ENCODE results near the gene VEPH1. TPM values are rescaled to one million over a fixed set of nuclear protein-coding genes. Genes with fewer than 3 reads are reported as not detected.

The VEPH1 gene
- total and polyA plus RNA-seq, 2 donors from 2014 or later, result 17.8 to 29.2 TPM

DNA sequence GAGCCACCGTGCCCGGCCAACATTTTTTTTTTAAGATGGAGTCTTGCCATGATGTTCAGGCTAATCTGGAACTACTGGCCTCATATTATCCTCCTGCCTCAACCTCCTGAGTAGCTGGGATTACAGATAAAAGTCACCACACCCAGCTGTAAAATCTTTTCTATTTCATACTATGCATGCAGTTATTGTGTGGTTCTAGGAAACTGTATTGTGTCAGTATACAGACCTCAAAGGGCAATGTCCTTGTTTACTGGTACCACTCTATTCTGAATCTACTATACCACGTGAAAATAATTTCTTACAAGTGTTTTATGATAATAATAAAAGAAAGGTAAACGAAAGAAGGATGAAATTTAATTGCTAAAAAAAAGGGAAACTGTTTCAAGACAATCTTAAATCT is 190.0 kb downstream of the VEPH1 start:
- Histone ChIP-seq H3K9ac (ENCODE audit: low read length in 3 of 3) (no peak overlapping the region), H3K27ac (ENCODE audit: low read depth in 2 of 2, low read length in 2 of 2) (no peak overlapping the region), H3K9me3 (ENCODE audit: control insufficient read depth in 2 of 3, insufficient read depth in 1 of 3, low read length in 3 of 3) (no peaks in the 10 kb centered on the region), H3K4me1 (ENCODE audit: control insufficient read depth in 2 of 3, insufficient read depth in 2 of 3, low read depth in 1 of 3, low read length in 3 of 3) (no peaks in the 10 kb centered on the region), H3K36me3 (ENCODE audit: control insufficient read depth in 2 of 3, insufficient read depth in 3 of 3, low read length in 3 of 3) (no peaks in the 10 kb centered on the region), H3K4me3 (ENCODE audit: low read length in 3 of 3) (no peak overlapping the region), H3K27me3 (ENCODE audit: control insufficient read depth, insufficient read depth, low read length) (no peaks in the 10 kb centered on the region)
- no peak for FAIRE-seq
- intact Hi-C loops (cut with DNase I), result no loop called here
- DNase-seq, result no peak
- TF ChIP-seq, protein P1, sequence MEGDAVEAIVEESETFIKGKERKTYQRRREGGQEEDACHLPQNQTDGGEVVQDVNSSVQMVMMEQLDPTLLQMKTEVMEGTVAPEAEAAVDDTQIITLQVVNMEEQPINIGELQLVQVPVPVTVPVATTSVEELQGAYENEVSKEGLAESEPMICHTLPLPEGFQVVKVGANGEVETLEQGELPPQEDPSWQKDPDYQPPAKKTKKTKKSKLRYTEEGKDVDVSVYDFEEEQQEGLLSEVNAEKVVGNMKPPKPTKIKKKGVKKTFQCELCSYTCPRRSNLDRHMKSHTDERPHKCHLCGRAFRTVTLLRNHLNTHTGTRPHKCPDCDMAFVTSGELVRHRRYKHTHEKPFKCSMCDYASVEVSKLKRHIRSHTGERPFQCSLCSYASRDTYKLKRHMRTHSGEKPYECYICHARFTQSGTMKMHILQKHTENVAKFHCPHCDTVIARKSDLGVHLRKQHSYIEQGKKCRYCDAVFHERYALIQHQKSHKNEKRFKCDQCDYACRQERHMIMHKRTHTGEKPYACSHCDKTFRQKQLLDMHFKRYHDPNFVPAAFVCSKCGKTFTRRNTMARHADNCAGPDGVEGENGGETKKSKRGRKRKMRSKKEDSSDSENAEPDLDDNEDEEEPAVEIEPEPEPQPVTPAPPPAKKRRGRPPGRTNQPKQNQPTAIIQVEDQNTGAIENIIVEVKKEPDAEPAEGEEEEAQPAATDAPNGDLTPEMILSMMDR (IDR thresholded peaks at IDR 0.05; ENCODE audit: borderline replicate concordance, extremely low read depth, insufficient read depth), result no peak

DNA sequence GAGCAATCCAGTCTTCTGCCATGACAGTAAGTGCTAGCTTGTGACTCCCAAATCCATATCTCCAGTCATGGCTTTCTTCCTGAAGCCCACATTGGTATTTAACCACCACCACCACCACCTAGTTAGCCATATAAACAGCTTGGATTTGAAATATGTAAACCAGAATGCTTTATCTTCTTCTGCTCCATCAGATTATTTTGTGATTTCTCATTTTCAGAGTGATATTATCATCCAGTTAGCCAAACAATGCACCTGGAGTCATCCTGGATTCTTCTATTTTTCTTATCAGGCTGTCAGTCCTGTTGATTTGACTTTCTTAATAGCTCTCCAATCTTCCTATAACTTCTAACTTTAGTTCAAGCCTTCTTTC is 190.9 kb downstream of the VEPH1 start:
- H3K27me3 ChIP-seq (ENCODE audit: control insufficient read depth, insufficient read depth, low read length), result no peaks in the 10 kb centered on the region
- H3K9ac ChIP-seq (ENCODE audit: low read length in 3 of 3), result no peak overlapping the region
- no peak for DNase-seq
- intact Hi-C loops (cut with DNase I), result no loop called here
- no peaks in the 10 kb centered on the region for H3K36me3 ChIP-seq (ENCODE audit: control insufficient read depth in 2 of 3, insufficient read depth in 3 of 3, low read length in 3 of 3)
- no peaks in the 10 kb centered on the region for H3K4me1 ChIP-seq (ENCODE audit: control insufficient read depth in 2 of 3, insufficient read depth in 2 of 3, low read depth in 1 of 3, low read length in 3 of 3)
- TF ChIP-seq, protein P1 (IDR thresholded peaks at IDR 0.05; ENCODE audit: borderline replicate concordance, extremely low read depth, insufficient read depth), result no peak
- FAIRE-seq, result no peak
- H3K9me3 ChIP-seq (ENCODE audit: control insufficient read depth in 2 of 3, insufficient read depth in 1 of 3, low read length in 3 of 3), result no peaks in the 10 kb centered on the region
- H3K4me3 ChIP-seq (ENCODE audit: low read length in 3 of 3), result no peak overlapping the region
- no peak overlapping the region for H3K27ac ChIP-seq (ENCODE audit: low read depth in 2 of 2, low read length in 2 of 2)

DNA sequence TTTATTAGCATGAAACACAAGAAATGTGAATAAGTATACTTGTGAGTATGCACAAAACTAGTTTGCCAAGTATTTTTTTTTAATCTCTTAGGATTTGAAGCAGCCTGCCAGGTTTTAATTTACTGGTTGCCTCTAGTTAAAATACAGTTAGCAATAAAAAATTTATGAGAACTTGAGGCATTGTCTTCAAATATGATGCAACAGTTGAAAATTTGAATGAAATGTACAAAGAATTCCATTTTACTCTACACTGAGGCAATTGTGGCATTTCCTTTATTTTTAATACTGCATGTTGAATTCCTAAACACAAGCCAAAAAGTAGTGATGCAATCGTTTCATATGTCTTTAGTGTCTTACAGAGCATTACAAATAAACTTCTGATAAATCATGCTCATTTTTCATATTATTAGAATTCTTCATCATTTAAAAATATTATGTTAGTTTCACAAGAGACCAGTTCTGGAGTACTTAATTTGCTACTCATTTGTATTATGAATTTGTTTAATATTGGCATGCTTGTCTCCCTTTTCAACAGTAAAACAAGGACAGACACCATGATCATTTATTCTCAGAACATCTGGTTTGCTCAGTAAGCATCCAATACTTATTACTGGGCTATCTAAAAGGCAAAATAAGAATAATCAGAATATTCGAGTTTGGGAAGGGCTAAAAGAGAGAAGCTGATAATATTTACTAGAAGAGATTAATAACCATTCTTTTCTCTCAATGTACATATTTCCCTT is 191.4 kb downstream of the VEPH1 start:
- FAIRE-seq (peak; percentile 17), DNase-seq (no peak)
- intact Hi-C loops (cut with DNase I), result no loop called here
- no peaks in the 10 kb centered on the region for H3K27me3 ChIP-seq (ENCODE audit: control insufficient read depth, insufficient read depth, low read length)
- no peak overlapping the region for H3K27ac ChIP-seq (ENCODE audit: low read depth in 2 of 2, low read length in 2 of 2)
- no peak overlapping the region for H3K9ac ChIP-seq (ENCODE audit: low read length in 3 of 3)
- no peaks in the 10 kb centered on the region for H3K36me3 ChIP-seq (ENCODE audit: control insufficient read depth in 2 of 3, insufficient read depth in 3 of 3, low read length in 3 of 3)
- H3K4me3 ChIP-seq (ENCODE audit: low read length in 3 of 3), result no peak overlapping the region
- H3K4me1 ChIP-seq (ENCODE audit: control insufficient read depth in 2 of 3, insufficient read depth in 2 of 3, low read depth in 1 of 3, low read length in 3 of 3), result no peaks in the 10 kb centered on the region
- TF ChIP-seq, protein P1 (IDR thresholded peaks at IDR 0.05; ENCODE audit: borderline replicate concordance, extremely low read depth, insufficient read depth), result no peak
- H3K9me3 ChIP-seq (ENCODE audit: control insufficient read depth in 2 of 3, insufficient read depth in 1 of 3, low read length in 3 of 3), result no peaks in the 10 kb centered on the region

All from kidney (tissue), 14 donors.